T-helper 1 cell (primary cell): ENCODE results near the gene FRYL.
A peak's percentile ranks its signal among the peaks of the same experiment; 100 is the strongest.

ENCODE experiments used
- DNase-seq, 5 donors: peaks; one replicate each; pipeline ENCODE4 v3.0.0-alpha.2; 2012 to 2020

FRYL gene

DNA sequence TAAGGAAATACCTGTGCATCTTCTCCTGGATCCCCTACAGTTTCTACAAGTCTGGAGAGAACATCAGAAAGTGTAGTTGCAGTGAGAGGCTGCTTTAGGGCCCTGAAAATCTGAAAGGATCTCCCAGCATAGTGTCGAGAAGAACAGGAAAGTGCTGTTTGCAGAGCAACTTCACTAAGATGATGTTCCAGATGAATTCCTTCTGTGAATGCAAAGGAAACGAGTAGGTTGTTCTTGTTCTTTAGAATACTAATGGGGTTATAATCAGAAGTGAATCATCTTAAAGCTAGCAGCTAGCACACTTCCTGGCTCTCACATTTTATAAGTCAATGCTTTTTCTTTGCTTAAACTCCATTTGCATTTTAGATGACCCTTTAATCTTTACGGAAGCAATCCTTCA lies 236.3 kb downstream of the FRYL start:
- DNase-seq = no peak

GRCh38 chr4:48542888-48543287 lies 237.2 kb downstream of the FRYL start:
- DNase-seq = no peak

GRCh38 chr4:48539597-48539996 lies 240.5 kb downstream of the FRYL start:
- no peak for DNase-seq

GRCh38 chr4:48538358-48538757 lies 241.7 kb downstream of the FRYL start:
- DNase-seq = no peak

DNA sequence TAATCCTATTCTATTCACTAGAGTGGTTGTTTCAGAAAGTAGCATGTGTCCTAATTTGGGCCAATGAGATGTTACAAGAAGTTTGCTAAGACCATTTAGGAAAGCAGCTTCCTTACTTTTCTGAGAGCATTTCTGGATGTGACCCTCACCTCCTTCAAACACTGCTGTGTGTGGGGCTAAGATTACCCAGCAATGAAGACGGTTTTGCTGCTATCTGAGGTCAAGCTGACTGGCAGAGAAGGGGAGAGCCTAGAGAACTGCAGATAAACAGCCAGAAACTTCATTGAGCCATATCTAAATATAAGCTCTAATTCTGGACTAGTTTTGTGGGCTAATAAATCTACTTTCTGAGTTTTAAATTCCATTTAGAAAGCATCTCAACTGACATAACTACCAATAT lies 253.7 kb downstream of the FRYL start:
- DNase-seq = no peak

GRCh38 chr4:48518143-48518542 lies 261.9 kb downstream of the FRYL start:
- DNase-seq = no peak

DNA sequence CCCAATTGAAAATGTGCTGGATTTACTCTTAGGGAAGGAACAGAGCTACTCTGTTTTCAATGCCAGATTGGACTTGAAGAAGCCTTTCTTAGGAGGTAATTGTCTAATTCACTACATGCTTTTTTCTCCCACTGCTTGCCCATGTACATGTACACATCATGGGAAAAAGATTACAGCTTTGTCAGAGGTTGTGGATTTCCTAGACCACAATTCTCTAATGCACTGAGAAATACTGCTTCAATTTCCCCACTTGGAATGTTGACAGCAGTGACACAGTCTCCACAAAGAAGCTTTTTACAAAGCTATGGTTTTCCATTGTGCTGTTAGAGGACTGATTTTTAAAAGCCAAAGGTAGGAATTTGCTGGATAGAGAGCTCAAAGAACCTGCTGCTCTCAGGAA lies 270.5 kb downstream of the FRYL start:
- DNase-seq = no peak

DNA sequence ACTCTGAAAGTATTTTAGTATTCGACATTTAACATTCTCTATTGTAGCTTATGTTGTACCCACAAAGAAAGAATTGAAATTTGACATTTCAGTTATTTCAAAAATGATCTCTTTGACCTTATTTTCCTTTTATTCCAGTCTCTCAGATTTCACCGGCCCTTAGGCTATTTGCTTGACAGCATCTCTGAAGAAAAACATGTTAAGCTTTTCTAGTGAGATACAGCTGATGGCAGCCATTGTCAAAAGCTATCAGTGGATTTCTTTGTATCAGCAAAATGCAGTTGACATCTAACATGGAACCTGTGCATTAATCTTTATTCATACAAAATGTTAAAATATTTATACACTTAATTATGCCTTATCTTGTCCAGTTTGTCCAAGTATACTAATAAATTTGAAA lies 273.4 kb downstream of the FRYL start:
- DNase-seq = no peak

DNA sequence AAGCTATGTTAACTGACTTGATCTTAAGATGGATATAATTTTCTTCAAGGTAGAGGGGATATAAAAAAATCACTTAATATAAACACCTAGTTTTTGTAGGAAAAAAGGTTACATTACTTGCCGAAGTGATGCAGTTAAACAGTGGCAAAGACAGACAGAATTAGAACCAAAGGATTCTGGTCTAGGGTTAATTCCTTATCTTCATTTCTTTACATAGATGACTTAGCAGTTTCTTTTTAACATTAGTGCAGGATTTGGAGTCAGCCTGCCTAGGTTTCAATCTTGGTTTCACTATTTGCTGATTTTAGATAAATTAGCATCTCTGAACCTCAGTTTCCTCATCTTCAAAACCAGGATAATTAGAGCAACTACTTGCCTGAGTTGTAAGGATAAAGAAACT lies 275.7 kb downstream of the FRYL start:
- no peak for DNase-seq

GRCh38 chr4:48504026-48504330 lies 276.1 kb downstream of the FRYL start:
- DNase-seq = no peak

- DNase-seq = no peak
These were observed 276.6 kb downstream of the FRYL start for GRCh38 chr4:48503233-48504025.

GRCh38 chr4:48499551-48500066 lies 280.5 kb downstream of the FRYL start:
- DNase-seq = peak in 1 of 5 donors; percentile 28

- no peak for DNase-seq
These were observed 281.2 kb downstream of the FRYL start for GRCh38 chr4:48498895-48499294.

GRCh38 chr4:48495941-48496340 lies 284.1 kb downstream of the FRYL start:
- no peak for DNase-seq

GRCh38 chr4:48493452-48494100 lies 286.5 kb downstream of the FRYL start:
- DNase-seq = no peak

- no peak for DNase-seq
These were observed 288.4 kb downstream of the FRYL start for GRCh38 chr4:48491514-48492176.

DNA sequence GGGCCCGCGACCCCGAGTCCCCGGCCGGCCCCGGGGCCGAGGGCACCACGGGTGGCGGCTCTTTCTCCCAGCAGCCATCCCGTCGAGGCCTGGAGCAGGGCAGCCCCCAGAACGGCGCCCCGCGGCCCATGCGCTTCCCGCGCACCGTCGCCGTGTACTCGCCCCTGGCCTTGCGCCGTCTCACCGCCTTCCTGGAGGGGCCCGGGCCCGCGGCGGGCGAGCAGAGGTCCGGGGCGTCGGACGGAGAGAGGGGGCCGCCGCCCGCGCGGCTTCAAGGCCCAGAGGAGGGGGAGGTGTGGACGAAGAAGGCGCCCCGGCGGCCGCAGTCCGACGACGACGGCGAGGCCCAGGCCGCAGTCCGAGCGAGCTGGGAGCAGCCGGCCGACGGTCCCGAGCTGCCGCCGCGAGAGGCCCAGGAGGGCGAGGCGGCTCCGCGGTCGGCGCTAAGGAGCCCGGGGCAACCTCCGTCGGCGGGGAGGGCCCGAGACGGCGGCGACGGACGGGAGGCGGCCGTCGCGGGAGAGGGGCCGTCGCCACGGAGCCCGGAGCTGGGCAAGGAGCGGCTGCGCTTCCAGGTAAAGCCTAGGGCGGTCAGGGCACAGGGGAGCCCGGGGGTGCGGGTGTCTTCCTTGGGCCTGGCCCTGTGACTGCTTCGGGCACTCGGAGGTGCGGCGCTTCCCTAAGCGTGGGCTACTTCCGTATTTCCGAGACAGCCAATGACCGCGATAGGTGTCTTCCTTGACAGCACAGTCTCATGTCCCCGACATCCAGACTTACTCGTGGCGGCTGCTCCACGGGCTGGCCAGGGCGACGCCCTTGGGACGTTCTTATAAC lies 289.2 kb downstream of the FRYL start:
- DNase-seq = peak in 1 of 5 donors; percentile 2

DNA sequence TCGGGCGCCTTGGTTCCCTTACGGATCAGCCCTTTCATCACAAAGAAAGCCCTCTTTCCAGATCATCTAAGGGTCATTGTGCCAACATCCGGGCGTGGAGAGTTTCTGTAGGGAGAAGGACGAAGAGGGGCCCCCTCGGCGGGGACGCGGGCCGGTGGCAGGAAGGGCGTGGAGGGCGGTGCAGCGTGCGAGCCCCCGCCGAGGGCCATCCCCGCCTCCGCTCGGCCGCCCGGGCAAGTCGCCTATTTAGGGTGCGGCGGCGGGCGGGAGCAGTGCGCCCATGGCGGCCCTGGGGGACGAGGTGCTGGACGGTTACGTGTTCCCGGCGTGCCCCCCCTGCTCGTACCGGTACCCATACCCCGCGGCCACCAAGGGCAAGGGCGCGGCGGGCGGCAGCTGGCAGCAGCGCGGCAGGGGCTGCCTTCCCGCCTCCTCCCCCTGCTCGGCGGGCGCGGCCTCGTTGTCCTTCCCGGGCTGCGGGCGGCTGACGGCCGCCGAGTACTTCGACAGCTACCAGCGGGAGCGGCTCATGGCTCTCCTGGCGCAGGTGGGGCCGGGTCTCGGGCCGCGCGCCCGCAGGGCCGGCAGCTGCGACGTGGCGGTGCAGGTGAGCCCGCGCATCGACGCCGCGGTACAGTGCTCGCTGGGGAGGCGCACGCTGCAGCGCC lies 289.9 kb downstream of the FRYL start, which contains the start of gene ZAR1:
ZAR1 (plus strand) TSS at position 241 of the 668 bp plus-strand sequence; CDS start at position 281, 40 bp downstream.
- peak in 1 of 5 donors; percentile 2 for DNase-seq

DNA sequence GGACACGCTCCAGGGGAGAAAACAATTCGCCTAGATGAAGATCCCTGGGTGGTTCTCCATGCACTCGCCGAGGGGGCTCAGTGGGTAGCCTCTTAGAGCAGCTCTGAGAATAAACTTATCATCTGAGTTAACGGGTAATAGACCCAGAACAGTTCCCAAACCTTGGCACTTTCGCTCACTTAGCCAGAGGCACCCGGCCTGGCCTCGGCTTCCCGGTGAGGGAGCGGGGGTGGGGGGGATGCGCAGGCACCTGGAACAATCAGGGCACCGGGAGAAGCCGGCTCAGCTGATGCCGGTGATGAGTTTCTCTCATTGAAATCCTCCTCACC lies 290.4 kb downstream of the FRYL start:
- DNase-seq = no peak

- DNase-seq = no peak
These were observed 295.4 kb downstream of the FRYL start for GRCh38 chr4:48484494-48485168.

- DNase-seq = peak in 1 of 5 donors; percentile 8
These were observed 296.1 kb downstream of the FRYL start for GRCh38 chr4:48483777-48484493.
